HG03521 (cell line): ENCODE results near the gene SLC6A9.

Experiments
- ATAC-seq: cut with Tn5 transposase; IDR thresholded peaks from one replicate; pipeline ENCODE4 v1.9.1; 2021; ENCODE audit warnings: mild to moderate bottlenecking, moderate library complexity; ENCODE audit not compliant: unreplicated experiment

The SLC6A9 gene

DNA sequence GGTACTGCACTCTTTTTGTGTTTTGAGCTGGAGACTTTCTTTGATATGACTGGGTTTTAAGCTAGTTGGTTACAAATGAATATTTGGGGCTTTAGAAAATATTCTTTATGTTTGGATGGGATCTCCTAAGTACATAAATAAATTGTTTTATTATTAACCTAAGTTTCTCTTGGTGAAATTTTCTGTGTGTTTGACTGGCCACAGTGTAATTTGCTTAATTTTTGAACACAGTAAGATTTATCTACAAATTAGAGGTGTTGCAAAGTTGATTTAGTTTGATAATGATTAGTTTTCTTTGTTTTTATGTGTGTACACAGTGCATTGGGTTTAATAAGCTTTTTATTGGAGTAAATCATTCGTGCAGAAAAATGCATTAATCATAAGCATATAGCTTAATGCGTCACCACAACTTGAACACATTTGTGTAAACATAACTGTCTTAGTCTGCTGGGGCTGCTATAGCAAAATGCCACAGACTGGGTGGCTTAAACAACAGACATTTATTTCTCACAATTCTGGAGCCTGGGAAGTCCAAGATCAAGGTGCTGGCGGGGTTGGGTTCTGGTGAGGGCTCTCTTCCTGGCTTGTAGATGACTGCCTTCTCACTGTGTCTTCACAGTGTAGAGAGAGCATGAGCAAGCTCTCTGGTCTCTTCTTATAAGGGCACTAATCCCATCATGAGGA lies 17.4 kb upstream of the SLC6A9 start:
- ATAC-seq = no peak

DNA sequence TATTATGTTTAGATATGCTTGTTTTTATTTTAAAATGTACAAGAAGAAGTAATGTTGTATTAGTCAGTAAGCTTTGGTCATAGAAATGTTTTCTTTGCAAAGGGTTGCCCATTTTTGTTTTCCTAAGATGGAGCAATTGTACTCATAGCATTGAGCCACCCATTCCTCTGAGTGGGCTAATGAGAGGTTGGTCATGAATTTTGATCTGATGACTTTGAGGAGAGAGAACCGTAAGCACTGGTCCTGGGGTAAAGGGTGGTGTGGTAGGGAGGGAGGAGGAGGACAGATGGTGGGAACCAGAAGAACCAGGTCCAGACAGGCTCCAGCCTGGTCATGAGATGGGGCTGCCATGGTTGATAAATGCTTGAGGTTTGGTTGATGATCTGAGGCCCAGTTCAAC lies 15.9 kb upstream of the SLC6A9 start:
- ATAC-seq = no peak

DNA sequence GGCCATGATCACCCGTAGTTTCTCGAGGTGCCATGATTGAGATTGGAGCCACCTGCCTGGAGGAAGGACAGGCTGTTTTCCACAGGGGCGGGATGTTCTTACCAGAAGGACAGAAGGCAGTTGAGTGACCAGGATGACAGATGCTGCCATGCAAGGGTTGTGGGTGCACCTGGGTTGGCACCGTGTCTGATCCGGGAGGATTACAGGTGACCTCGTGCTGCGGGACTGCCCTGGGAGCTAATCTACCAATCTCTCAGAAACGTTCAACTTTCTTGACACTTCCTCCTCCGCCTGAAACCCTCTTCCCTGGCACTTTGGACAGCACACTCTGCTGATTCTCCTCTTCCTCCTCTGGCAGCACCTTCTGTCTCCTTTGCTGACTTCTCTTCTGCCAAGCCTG lies 13.8 kb upstream of the SLC6A9 start:
- no peak for ATAC-seq

DNA sequence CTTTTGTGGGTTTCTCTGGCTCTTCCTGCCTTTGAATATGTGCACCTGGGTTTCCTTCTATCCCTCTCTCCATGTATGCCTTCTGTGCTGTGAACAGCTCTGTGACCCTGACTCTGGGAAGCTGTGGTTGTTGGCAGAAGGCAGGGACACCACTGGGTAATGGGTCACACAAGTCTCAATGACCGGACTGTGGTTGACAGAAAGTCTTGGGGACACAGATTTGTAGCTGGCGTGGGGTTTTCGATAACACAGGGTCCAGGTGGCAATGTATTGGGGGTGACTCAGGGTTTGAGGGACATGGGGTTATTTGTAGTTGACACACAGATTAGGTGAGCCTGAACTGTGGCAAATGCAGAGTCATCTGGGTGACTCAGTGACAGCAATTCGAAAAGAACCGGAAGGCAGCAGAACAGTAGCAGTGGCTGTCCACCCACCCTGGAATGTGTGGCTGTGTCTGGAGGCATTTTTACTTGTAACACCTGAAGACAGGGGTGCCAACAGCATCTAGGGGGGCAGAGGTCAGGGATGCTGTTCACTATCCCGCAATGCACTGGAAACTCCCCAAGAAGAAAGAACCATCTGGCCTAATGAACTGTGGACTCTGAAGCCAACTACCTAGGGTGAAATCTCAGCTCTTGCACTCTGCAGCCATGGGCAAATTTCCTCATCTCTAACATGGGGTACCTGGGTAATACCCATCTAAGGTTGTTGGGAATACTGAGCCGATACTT lies 13.0 kb upstream of the SLC6A9 start:
- no peak for ATAC-seq

DNA sequence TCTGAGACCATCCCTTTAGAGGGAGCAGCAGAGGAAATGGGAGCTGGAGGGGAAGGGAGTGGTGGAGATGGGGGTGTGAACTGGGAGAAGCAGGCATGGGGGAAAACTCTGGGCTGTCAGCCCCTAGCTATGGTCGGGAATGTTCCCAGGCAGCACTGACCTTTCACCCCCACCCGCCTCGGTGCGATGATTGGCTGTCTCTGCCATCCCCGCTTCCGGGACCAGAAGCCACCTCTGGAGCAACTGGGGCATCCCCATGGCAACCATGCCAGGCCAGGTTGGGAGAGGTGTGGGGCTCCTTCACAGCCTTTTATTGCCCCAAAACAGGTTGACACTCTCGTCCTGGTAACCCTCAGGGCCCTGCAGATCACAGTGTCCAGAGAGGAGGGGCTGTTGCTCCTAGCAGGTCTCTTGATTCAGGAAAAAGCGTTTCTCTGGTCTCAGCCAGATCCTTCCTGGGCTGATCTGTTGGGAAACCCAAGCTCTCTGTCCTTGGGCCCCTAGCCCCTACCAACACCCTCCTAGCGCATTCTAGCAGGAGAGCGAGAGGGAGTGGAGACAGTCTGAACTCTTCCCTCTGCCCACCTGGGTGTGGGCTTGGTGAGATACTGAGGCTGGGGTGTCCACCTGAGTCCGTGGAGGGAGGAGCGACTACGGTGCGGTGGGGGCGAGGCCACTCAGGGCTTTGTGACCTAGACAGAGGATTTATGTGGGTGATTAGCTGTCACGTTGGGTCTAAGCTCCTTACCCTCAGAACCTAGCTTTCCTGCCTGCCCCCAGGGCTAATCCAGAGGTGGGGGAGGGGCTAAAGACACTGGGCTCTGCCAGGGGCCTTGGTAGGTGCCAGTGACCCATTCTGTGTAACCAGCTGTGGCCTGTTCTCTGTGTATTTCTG lies 12.2 kb upstream of the SLC6A9 start:
- ATAC-seq = no peak

DNA sequence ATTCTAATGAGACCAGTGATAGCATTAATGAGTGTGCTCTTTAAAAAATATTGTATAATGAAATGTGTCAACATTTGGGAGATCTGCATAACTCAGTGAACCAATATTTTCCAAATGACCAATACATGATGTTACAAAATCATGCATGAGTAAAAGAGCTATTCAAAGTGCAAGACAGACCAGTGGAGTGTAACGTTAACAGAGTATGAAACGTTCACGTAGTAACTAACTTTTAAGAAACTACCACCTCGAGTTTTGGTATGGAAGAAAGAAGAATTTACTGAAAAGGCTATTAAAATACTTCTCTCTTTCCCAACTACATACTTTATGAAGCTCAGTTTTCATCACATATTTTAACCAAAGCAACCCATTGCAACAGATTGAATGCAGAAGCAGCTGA lies 9.6 kb upstream of the SLC6A9 start:
- ATAC-seq = no peak

DNA sequence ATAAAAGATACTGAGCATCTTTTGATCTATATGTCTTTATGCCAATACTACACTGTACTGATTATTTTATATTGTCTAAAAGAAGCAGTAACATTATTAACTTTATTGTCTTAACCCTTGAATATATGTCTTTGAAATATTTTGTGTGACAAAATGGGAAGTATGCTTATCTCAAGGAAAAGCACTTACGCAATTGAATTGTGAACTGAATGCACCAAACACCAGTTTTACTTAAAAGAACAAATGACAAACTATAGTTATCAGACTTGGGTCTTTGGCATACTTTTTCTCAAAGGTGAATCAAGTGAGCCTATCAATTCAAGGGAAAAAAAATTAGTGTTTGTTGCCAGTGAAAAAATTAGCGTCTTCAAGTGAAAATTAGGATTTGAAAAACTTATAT lies 9.2 kb upstream of the SLC6A9 start:
- ATAC-seq = no peak

DNA sequence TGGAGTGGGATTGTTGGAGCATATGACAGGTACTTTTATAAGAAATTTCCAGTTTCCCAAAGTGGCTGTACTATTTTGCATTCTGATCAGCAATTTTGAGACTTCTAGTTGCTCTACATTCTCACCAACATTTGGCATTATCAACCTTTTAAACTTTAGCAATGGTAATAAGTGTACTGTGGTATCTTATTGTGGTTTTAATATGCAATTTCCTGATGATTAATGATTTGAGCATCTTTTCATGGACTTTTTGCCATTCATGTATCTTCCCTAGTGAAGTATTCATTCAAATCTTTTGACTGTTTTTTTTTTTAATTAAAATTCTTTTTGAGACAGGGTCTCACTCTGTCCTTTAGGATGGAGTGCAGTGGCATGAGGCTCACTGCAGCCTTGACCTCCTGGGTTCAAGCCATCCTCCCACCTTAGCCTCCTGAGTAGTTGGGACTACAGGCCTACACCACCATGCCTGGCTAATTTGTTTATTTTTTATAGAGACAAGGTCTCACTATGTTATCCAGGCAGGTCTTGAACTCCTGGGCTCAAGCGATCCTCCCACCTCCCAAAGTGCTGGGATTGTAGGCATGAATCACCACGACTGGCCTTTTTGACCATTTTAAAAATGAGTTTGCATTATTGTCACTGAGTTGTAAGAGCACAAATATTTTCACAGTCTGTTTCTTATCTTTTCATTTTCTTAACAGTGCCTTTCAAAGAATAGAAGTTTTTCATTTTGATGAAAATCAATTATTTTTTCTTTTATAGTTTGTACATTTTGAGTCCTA lies 7.8 kb upstream of the SLC6A9 start:
- no peak for ATAC-seq

DNA sequence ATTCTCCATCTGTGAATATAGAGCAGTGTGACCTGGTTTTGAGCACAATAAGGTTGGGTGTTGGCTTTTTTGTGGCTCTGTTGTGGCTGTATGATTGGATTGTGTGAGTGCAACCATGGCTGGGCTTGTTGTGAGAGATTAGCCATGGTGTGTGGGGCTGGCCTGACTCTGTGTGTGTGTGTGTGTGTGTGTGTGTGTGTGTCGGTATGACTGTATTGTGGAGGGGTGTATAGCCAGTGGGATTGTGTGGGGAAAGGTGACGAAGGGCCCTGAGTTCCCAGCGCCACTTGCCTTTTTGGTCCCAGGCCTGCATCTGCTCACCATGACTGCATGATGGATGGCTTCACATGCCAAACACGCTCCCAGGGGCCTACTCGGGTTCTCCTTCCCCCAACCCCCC lies 5.9 kb upstream of the SLC6A9 start:
- no peak for ATAC-seq

DNA sequence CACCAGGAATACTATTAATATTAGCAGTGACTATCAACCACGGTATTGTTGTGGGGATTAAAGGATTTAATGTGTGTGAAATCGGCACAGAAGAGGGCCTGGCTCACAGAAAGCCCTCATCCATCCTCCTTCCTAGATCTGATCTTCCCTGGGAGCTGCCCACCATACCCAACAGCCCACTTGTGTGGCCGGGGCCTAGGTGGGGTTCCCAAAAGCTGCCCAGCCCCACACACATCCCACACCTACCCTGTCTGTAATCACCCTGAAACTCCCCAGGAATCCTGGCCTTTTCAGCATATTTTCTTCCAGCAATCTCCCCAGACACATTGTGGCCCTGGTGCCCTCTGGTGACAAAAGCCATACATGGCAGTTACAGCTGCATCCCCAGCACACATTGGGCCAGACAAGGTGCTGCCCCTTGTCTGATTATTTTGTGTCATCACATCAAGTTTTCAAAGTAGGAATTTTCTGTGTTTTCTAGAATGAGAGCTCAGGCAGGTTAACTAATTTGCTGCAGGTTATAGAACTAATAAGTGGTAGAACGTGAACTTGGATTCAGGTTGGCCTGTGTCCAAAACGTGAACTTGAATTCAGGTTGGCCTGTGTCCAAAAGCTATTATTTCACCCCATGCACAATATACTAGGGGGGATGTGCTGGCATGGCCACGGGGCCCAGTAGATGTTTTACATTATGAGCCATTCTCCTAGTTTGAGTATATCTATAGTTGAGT lies 5.3 kb upstream of the SLC6A9 start:
- ATAC-seq = no peak

DNA sequence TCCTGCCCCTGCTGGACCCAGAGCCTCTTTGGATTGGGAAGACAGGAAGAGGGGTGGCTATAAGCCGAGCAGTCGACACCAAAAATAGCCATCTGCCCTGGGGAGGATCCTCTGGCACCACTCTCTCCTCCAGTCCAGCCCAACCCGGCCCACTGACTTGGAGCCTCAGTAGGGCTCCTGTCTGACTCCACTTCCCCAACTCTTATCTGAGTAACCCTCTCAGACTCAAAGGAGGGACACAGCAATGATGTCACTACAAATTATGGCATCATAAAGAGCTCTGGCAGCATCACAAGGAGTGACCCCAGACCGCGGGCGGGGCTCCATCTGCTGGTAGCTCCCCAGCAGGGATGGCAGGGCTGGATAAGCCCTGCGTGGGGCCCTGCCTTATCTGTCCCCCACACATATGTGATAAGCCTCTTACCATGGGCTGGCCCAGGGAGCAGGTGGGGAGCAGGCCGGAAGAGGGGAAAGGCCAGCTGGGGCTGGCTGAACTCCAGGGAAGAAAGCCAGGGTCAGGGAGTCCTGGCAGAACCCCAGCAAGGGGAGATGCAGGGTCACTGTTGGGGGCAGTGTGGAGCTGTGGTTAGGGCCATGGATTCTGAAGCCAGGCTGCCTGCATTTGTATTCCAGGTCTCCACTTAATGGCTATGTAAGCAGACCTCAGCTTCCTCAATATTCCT lies 4.6 kb upstream of the SLC6A9 start:
- no peak for ATAC-seq

DNA sequence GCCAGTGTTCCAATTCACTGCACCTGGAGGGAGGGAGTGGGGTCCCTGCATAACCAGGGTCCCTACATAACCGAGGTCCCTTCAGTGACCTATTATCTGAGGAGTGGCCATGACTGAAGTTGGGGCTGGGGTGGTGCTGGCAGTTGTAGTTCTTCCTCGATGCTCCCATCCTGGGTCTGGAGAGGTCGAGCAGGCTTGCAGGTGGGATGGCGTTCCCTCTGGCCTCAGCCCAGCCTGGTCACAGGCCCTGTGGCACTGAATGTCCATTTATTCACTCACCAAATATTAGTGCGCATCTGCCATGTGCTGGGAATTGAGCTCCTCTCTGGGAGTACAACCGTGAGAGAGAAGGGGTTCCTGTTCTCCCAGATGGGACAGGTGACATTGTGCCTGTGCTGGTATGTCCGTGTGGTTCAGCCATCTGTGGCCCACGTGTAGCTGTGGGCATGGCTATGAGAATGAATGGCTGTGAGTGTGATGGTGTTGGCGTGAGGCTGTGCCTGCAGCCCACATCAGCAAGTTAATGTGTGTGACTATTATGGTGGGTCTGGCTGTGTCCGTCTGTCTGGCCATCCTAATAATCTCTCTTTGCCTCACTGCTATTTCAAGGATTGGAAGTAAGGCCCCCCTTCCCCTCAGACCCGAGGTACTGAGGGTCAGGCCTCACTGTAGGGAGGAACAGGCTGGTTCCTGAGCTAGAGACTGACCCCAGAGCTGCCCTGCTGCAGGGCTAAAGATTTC lies 3.9 kb upstream of the SLC6A9 start:
- no peak for ATAC-seq

DNA sequence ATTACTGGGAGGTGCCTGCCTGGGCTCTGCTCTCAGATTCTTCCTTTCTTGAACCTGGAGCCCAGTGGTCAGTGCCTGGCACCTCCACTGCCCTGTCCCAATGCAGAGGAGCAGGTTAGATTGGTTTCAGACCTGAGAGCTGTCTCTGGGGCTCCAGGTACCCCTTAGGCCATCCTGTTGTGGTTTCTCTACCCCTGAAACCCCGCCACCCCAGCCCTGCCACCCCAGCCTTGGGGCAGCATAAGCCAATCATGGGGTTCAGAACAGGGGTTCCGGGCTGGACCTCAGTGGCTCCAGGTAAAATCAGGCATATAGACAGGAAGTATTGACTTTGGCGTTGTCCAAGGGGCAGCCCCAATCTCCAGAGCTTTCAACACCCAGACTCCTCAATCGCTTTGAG lies 3.2 kb upstream of the SLC6A9 start:
- ATAC-seq = no peak

DNA sequence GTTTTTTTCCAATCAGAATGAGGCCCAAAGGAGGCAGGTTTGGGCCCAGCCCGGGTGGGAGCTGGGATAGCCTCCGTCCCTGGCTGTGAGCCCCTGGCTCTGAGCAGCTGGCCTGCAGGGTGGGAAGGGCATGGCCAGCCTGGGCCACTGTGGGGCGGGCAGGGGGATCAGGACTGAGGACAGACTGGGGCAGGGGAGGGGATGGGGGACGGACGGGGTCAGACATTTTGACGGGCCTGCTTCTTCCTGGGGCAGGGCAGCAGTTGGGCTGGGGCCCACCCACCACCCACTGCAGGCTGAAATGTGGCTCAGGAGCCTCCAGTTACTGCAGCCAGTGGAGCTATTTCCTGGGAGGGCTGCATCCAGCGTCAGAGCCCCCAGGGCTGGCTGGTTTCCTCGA lies 2.5 kb upstream of the SLC6A9 start:
- no peak for ATAC-seq

DNA sequence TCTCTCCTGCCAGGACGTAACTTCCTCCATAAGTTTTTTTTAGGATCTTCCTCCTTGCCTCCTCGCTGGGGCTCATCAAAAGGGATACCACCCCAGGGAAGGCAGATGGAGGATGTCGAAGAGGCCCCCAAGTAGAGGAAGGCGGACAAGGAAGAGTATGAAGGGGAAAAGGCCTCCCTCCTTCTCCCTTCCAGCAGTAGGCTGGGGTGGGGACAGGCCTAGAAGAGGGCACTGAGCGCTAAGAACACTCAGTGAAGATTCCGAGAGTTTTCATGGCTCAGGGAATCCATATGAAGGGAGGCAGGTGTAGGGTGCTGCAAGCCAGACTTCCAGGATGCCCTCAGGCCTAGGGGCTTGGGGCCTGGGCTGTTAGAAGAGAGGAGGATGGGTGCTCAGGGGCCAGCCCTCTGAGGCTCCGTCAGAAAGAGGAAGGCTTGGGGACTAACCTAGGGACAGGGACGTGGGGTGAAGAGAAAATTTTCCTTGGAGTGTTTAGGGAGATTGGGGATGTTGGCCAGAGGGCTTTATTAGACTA lies 1.8 kb upstream of the SLC6A9 start:
- no peak for ATAC-seq

DNA sequence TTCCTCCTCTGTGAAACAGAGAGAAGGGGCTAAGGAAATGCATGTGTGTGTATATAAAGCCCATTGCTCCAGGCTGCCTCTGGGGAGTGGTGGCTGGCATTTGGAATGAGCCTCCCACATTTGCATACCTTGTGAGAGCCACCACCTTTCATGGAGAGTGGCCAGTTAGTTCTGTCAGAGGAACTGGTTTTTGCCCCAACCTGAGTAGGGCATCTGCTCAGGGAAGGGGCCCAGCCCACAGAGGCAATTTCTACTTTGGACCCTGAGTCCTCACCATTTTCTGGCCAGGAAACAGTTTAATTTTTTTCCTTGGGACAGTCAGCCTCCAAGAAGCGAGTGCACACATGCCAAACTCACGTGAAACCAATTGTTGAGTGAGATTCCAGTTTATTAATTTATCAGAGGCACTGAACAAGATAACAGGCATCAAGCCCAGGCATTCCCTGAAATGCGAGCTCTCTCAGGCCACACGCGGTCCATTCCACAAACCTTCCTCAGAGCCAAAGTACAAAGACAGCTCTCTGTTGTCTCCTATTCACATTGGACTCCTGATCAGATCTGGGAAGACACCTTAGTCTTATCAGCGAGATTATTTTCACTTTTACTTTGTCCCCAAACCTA lies 1.0 kb upstream of the SLC6A9 start:
- ATAC-seq = no peak

DNA sequence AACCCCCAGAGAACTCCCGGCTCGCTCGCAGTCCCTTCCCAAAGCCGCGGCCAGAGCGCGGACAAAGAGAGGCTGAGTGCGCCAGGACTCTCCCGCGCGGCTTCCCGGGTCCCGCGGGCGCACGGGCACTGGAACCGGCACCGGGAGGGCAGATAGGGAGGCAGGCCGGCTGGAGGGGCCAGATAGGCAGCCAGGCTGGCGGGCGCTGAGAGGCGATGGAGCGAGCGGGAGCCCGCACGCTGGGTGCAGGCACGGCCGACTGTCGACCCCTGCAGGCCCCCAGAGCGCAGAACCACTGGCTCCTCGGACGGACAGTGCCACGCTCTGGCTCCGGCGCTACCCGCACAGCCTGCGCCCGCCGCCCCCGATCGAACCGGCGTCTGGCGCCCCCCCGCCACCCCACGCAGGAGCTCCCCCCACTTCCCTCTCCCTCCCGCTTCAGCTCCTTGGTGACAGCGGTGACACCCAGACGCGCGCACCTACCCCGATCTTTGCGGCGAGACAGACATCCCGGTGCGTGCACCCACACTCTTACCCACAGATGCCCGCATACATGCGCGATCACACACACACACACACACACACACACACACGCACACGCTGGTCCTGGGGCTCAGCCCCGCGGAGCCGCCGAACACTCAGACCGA lies 534 bp downstream of the SLC6A9 start:
- ATAC-seq = peak; percentile 19
